ENCODE measurements around the gene SMPD3. TPM values are rescaled to one million over a fixed set of nuclear protein-coding genes. Genes with fewer than 3 reads are reported as not detected.

Gene SMPD3
- total and polyA plus RNA-seq, 9 of the 15 experiments (the other 6 are each of a cell fraction or from before 2014, with no cell fraction given): 0.03 to 1.2 (median 0.18) TPM

DNA sequence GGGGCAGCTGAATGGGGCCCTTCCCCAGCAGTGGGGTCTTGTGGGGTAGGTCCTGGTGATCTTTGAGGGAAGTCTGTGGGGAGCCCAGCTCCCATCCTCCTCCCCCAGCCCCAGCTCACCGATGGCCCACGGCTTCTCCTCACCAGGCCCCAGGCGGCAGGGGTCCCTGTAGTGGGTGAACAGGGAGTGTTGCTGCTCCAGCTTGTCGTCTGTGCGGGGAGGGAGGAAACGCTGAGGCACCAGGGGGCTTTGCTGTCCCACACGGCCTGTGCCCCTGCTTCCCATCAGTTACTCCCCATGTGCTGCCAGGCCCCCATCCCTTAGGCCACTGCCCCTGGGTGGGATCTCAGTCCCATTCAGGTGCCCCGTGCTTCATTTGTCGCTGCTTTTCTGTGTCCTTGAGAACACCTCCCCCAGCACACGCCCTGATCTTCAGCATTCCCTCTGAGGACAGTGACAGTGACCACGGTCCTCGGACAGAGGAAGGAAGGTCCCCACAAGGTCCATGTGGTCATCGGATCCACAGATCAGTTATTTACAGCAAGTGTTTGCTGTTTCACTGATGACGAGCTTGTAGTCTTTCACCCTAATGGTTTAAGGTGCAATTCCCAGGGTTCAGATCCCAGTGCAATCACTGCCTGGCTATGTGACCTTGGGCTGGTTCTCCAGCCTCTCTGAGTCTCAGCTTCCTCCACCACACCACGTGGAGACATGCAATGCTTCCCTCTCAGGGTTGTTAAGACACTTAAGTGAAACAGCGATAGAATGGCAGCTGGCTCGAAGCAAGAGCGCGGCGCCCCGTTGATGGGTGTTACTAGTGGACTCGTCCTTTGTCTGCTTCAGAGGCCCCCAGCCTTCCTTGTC is 84.4 kb downstream of the SMPD3 start:
- no TSS peak for BruUV-seq (replicated peaks)
- peak overlapping the region in 1 of 2 experiments; percentile 68; a peak in 1 of 4 replicates for H3K9ac ChIP-seq (ENCODE audit: insufficient read depth in 1 of 2, low read depth in 2 of 2, low read length in 2 of 2)
- ATAC-seq: no peak
- no peak for DNase-seq (ENCODE audit: extremely low read depth in 1 of 4, low spot score in 3 of 4)
- peaks cover 9 to 56% of the 10 kb centered on the region in 2 experiments; a peak in 3 of 5 replicates for H3K4me1 ChIP-seq (replicated peaks in 1 of 2; ENCODE audit: control insufficient read depth in 2 of 2, insufficient read depth in 2 of 2, low read length in 2 of 2)
- POLR2A ChIA-PET: interaction anchor here (0.7 to 1.6 kb wide), 5 partner anchors 8 to 640 kb away, joined by 3 to 5 read pairs (median 4); no protein-coding TSS in a partner anchor
- no peak overlapping the region for H3K4me2 ChIP-seq (ENCODE audit: insufficient read depth, low read length)
- no peaks in the 10 kb centered on the region for H3K79me2 ChIP-seq (ENCODE audit: control insufficient read depth, insufficient read depth, low read length)
- peak overlapping the region; percentile 12; the same call in 1 of the 2 replicates for H2AFZ ChIP-seq (ENCODE audit: low read depth, low read length)
- no peak for FAIRE-seq
- WGBS (ENCODE audit: insufficient coverage, low coverage, missing lambda C conversion rate): 24% methylated on average over 18 of the region's 22 CpGs
- TF ChIP-seq POLR2G (IDR thresholded peaks at IDR 0.05; ENCODE audit: low read depth, low read length) (peak; percentile 2; the same call in 1 of the 2 replicates), RBM15 (IDR thresholded peaks at IDR 0.05; ENCODE audit: insufficient read depth, low read length) (no peak)
- H3K9me1 ChIP-seq (ENCODE audit: control insufficient read depth, insufficient read depth, low read length): no peaks in the 10 kb centered on the region
- no peaks in the 10 kb centered on the region; the same call in 2 of the 3 replicates for H3K36me3 ChIP-seq (ENCODE audit: control insufficient read depth, insufficient read depth, low read length)
- H4K20me1 ChIP-seq (replicated peaks; ENCODE audit: control insufficient read depth, insufficient read depth, low read length): peaks cover 11% of the 10 kb centered on the region
- H3K27me3 ChIP-seq (ENCODE audit: control insufficient read depth in 2 of 2, insufficient read depth in 2 of 2, low read length in 2 of 2): peaks cover 0 to 16% of the 10 kb centered on the region in 2 experiments; a peak in 3 of 5 replicates
- H3K27ac ChIP-seq (ENCODE audit: extremely low read depth, low read depth, low read length): no peak overlapping the region
- CTCF ChIA-PET (ENCODE audit: low intra/inter-chr PET ratio): no interaction called here
- no peak overlapping the region for H3K4me3 ChIP-seq
- in situ Hi-C loops (cut with MboI): no loop called here
- intact Hi-C loops (cut with micrococcal nuclease): no loop called here
- H3K9me3 ChIP-seq (replicated peaks; ENCODE audit: control insufficient read depth, insufficient read depth, low read depth, low read length): no peaks in the 10 kb centered on the region
